ENCODE measurements around the gene ANKRD1. TPM values are rescaled to one million over a fixed set of nuclear protein-coding genes. Genes with fewer than 3 reads are reported as not detected.
A peak's percentile ranks its signal among the peaks of the same experiment; 100 is the strongest.

Gene ANKRD1
- total RNA-seq, 1 donor from 2014 or later: 1,326 TPM

GRCh38 chr10:90871766-90872647 is 48.9 kb downstream of the ANKRD1 start, which contains the start of gene RPP30:
RPP30 (plus strand) TSS chr10:90871974; CDS start chr10:90871987, 13 bp downstream.
- ATAC-seq (peak; percentile 99), DNase-seq (peak; percentile 91)
- intact Hi-C loops (cut with micrococcal nuclease): no loop called here

DNA sequence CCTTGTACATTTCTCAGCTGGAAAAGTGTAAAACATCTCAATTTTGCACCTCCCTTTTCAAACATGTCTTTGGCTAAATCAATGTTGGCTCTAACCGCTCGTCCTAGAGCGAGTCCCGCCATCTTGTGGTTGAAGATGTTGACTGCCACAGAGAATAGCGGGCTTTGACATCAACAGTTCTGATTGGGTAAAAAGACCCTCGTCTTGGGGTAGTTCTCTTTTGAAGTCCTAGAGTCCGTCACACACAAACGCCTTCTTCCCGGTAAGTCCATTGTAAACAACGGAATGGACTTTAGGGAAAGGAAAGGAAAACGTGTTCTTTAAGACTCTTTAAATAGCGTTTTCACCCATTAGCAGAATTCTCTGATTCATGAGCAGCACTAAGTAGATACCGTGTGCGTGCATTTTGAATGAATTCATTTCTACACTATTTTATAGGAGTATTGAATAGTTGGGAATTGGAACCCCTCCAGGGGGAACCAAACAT is 49.6 kb downstream of the ANKRD1 start:
- ATAC-seq (peak; percentile 80), DNase-seq (peak; percentile 37)
- intact Hi-C loops (cut with micrococcal nuclease): no loop called here

- intact Hi-C loops (cut with micrococcal nuclease): loop anchor here (10.0 kb wide), 2 partner anchors 111 to 1071 kb away; no protein-coding TSS in a partner anchor
- DNase-seq (no peak), ATAC-seq (no peak)
These were observed 54.8 kb downstream of the ANKRD1 start for GRCh38 chr10:90866050-90866598.

DNA sequence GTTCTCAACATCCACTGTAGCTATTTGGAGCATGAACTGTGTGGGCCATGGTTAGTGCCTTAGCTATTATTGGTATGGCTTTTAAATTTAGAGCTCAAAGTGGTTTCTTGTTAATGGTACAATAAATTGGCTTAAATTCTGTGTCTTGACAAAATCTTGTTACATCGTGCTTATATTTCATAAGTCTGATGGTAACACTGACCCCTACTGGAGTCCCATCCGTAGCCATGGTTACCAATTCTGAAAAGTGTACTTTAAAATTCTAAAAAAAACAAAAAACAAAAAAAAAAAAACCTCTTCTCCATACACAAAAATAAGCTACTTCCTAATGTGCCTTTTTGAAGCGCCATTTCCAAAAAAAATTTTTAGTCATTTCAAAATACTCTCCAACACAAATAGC is 55.5 kb downstream of the ANKRD1 start:
- DNase-seq (no peak), ATAC-seq (no peak)
- intact Hi-C loops (cut with micrococcal nuclease): loop anchor here (10.0 kb wide), 2 partner anchors 111 to 1071 kb away; no protein-coding TSS in a partner anchor

- DNase-seq (no peak), ATAC-seq (no peak)
- intact Hi-C loops (cut with micrococcal nuclease): loop anchor here (10.0 kb wide), 2 partner anchors 108 to 1068 kb away; no protein-coding TSS in a partner anchor
These were observed 57.9 kb downstream of the ANKRD1 start for GRCh38 chr10:90862908-90863514.

Other genes starting within 250 kb of the ANKRD1 start
- not detected for gene HTR7, start 63.0 kb downstream of the ANKRD1 start, total RNA-seq
- 30.9 TPM for gene RPP30, start 49.1 kb downstream of the ANKRD1 start, total RNA-seq